GM12891 (cell line): ENCODE data around the gene ABHD14A.
A peak's percentile ranks its signal among the peaks of the same experiment; 100 is the strongest.

Experiments used
- DNase-seq: peaks from one replicate; pipeline ENCODE4 v3.0.0; 2011; ENCODE audit warnings: low spot score; ENCODE audit not compliant: insufficient read length
- FAIRE-seq: peaks from 2 replicates; lab custom pipeline; 2011; peaks lifted over from hg19 to GRCh38; lab: Jason Lieb, UNC
- PAX5 ChIP-seq: IDR thresholded peaks from 2 replicates; pipeline ENCODE4 v1.6.1; 2011; ENCODE audit warnings: low read length, moderate library complexity, mild to moderate bottlenecking; ENCODE audit not compliant: insufficient read depth, severe bottlenecking
- POLR2A ChIP-seq: IDR thresholded peaks from 2 replicates; pipeline ENCODE4 v1.6.1; 2011; ENCODE audit warnings: low read depth, low read length, control low read depth
- POLR2AphosphoS5 ChIP-seq: IDR thresholded peaks from 2 replicates; pipeline ENCODE4 v1.6.1; 2011; ENCODE audit warnings: low read depth, low read length, control low read depth
- POU2F2 ChIP-seq: IDR thresholded peaks from 2 replicates; pipeline ENCODE4 v1.6.1; 2011; ENCODE audit warnings: low read depth, mild to moderate bottlenecking, control low read depth, low read length, moderate library complexity
- SPI1 ChIP-seq: IDR thresholded peaks from 2 replicates; pipeline ENCODE4 v1.6.1; 2011; ENCODE audit warnings: low read depth, low read length, control low read depth
- TAF1 ChIP-seq: IDR thresholded peaks from 2 replicates; pipeline ENCODE4 v1.6.1; 2011; ENCODE audit warnings: low read depth, low read length, control low read depth

Gene ABHD14A

GRCh38 chr3:51941463-51941797, 33.4 kb upstream of the ABHD14A start:
- DNase-seq (no peak), FAIRE-seq (no peak)
- no peak for TF ChIP-seq POU2F2
- no peak for TF ChIP-seq PAX5
- no peak for TF ChIP-seq SPI1
- no peak for TF ChIP-seq POLR2AphosphoS5
- TF ChIP-seq TAF1 = no peak

DNA sequence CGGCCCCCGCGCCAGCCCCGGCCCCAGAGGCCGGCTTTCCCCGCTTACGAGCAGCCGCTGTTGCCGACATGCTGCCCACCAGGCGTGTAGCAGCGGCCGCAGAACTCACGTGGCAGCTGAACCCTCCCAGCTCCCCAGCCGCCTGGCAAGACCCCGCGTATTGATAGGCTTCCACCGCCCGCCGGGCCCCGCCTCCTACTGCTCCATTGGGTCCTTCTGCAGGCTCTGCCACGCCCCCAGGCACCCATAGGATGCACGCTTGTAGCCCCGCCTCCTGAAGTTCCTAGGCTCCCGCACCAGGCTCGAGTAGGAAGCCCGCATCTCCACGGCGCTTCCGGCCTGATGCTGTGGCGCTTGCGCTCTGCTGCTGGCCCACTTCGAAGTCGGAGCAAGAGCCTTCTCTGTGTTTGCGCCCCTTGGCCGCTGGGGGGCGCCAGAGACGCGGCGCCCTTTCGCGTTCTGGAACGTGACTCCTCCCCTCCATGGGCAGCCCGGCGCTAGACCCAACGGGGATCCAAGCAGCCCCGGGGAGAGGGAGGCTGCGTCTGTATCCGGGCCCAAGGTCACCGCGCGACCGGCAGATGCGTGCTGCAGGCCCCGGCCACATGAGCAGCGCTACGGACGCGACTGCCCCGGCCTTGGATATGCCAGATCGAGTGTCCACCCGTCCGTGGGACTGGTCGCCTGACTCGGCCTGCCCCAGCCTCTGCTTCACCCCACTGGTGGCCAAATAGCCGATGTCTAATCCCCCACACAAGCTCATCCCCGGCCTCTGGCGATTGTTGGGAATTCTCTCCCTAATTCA, 32.9 kb upstream of the ABHD14A start, which contains the start of the genes PARP3 and RRP9:
TSS of gene PARP3 (plus strand) at position 566 of the 805 bp plus-strand sequence. CDS start 993 bp downstream, outside the sequence.
TSS of gene RRP9 (minus strand) at position 107 of the 805 bp plus-strand sequence. CDS start at position 70, 37 bp downstream.
- TF ChIP-seq TAF1 (peak; percentile 78), SPI1 (no peak), POLR2AphosphoS5 (0 out of 2 replicates have a peak, but pooled peaks have one; percentile 24), PAX5 (peak; percentile 44), POLR2A (no peak), POU2F2 (no peak)
- FAIRE-seq (peak; percentile 100), DNase-seq (peak; percentile 100)

DNA sequence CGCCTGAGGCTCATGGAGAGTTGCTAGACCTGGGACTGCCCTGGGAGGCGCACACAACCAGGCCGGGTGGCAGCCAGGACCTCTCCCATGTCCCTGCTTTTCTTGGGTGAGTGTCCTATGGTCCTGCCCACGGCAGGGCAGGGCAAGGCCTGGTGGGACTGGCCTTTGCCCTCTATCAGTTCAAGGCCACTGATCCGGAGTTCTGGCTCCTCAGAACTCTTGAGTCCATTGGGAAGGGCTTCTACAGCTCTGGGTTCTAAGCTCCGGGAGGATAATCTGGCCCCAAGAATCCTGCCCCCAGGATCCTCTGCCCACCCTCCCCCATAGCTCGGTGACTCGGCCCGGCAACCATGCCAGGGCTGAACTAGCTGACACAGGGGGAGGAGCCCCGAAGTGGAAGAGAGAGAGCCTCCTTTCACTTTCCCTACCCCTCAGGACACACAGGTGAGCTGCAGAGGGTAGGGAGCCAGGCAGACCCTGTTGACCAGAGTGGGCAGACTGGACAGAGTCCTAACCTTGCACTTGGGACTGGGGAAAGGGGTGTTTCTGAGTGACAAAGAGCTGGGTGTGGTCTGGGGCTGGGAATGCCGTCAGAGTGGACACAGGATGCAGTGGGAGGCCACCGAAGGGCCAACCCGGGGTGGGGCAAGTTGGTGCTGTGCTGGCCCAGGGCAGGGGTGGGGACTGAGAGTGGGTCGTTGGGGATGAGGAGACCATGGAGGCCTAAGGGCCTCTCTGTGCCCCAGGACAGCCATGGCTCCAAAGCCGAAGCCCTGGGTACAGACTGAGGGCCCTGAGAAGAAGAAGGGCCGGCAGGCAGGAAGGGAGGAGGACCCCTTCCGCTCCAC, 32.0 kb upstream of the ABHD14A start:
- TF ChIP-seq POLR2A (peak; percentile 65), POU2F2 (0 out of 2 replicates have a peak, but pooled peaks have one; percentile 37), PAX5 (no peak), TAF1 (peak; percentile 64; the same call in 1 of the 2 replicates), SPI1 (no peak), POLR2AphosphoS5 (peak; percentile 66; the same call in 1 of the 2 replicates)
- DNase-seq = peak; percentile 96
- no peak for FAIRE-seq

DNA sequence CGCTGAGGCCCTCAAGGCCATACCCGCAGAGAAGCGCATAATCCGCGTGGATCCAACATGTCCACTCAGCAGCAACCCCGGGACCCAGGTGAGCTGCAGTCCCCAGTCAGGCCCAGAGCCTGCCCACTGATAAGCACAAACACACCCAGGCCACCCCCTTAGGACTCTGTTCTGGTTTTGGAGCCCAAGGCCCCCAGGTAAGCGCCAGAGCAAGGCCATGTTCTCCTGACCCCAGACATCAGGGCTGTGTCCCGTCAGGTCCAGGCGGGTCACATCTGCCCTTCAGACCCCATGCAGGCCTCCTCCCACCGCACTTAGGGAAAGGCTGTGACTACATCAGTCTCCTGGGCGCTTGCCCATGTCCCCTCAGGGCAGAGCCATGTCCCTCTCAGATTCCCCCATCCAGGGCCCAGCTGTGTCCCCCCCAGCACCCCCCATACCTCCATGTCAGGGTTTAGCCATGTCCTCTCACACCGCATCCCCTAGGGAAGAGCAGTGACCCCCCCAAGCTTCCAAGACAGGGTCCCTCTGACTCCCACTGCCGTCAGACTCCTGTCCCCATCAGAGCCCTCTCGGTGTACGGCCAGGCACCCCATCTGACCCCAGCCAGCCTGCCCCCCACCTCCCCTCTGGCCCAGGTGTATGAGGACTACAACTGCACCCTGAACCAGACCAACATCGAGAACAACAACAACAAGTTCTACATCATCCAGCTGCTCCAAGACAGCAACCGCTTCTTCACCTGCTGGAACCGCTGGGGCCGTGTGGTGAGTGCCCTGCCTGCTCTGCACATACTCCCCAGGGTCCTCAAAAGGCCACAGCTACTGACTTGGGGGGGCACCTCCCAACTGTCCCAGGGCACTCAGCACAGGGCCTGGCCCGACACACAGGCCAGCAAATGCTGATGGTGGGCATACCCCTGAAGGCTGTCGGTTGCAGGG, 31.1 kb upstream of the ABHD14A start:
- DNase-seq = no peak
- TF ChIP-seq POLR2A (no peak), SPI1 (no peak), POU2F2 (no peak), POLR2AphosphoS5 (no peak), PAX5 (no peak), TAF1 (no peak)

GRCh38 chr3:51944451-51945021, 30.3 kb upstream of the ABHD14A start:
- FAIRE-seq (no peak), DNase-seq (no peak)
- TF ChIP-seq POLR2A = no peak
- no peak for TF ChIP-seq PAX5
- no peak for TF ChIP-seq POU2F2
- TF ChIP-seq POLR2AphosphoS5 = no peak
- no peak for TF ChIP-seq SPI1
- TF ChIP-seq TAF1 = no peak

More for the DNA sequence above, 31.1 kb upstream of the ABHD14A start:
- no peak for FAIRE-seq

DNA sequence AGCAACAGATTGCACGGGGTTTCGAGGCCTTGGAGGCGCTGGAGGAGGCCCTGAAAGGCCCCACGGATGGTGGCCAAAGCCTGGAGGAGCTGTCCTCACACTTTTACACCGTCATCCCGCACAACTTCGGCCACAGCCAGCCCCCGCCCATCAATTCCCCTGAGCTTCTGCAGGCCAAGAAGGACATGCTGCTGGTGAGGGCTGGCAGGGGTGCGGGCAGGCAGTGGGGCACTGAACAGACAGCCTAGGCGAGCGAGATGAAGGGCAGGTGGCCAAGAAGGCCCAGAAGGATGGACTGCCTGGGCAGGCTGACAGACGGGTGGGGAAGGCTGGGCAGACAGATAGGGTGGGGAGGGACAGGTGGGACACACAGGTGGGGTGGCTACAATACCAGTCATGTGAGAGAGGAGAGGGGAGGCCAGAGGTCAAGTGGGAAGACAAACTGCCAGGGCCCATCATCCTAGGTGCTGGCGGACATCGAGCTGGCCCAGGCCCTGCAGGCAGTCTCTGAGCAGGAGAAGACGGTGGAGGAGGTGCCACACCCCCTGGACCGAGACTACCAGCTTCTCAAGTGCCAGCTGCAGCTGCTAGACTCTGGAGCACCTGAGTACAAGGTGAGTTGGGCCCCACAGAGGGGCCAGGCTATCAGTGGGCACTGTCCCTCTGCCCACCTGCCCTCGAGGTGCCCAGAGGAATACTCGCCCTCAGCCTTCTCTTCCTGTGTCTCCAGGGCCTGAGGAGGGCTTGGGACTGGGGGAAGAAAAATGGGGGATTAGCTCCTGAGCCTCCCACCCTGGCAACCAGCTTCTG, 29.6 kb upstream of the ABHD14A start:
- no peak for FAIRE-seq
- TF ChIP-seq SPI1 (no peak), POLR2A (no peak), POU2F2 (no peak), PAX5 (no peak), TAF1 (no peak), POLR2AphosphoS5 (no peak)
- DNase-seq = no peak

DNA sequence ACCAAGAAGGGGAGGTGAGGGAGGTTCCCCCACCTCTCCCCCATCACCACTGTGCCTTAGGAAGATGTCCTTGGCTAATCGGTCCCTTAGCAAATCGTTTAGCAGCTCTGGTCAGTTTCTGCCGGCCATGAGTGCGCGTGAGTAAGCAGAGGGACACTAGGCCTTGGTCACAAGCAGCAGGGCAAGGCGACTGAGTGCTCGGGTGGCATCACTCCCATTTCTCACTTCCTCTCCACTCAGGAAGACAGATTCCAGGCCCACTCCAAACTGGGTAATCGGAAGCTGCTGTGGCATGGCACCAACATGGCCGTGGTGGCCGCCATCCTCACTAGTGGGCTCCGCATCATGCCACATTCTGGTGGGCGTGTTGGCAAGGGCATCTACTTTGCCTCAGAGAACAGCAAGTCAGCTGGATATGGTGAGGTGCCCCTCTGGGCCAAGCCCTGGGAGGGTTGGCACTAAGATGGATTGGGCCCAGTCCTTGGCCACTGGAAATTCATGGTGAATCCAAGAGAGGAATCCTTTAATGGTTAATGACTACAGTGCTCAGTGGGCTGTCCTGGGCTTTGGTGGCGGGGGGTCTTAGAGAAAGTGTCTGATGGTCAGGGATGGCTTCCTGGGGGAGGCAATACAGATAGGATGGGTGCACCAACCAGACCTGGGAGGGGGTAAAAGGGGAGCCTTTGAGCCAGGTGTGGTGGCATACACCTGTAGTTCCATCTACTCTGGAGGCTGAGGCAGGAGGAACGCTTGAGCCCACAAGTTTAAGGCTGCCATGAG, 28.7 kb upstream of the ABHD14A start:
- TF ChIP-seq TAF1 (no peak), POU2F2 (no peak), POLR2AphosphoS5 (no peak), POLR2A (no peak), SPI1 (no peak)
- no peak for DNase-seq
- FAIRE-seq = no peak
